Measurements from ENCODE around the gene DMXL1.
"Not testable (repeated sequence)": the region's sequence is repeated elsewhere in the genome, so short reads cannot be mapped to it uniquely, and the experiment has no call there.

DNA sequence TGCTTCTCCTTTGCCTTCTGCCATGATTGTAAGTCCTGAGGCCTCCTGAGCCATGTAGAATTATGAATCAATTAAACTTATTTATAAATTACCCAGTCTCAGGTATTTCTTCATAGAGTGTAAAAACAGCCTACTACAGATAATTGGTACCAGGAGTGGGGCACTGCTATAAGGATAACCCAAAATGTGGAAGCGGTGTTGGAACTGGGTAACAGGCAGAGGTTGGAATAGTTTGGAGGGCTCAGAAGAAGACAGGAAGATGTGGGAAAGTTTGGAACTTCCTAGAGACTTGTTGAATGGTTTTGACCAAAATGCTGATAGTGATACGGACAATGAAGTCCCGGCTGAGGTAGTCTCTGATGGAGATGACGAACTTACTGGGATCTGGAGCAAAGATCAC, 64.9 kb downstream of the DMXL1 start:
- TF ChIP-seq CTCF (IDR thresholded peaks at IDR 0.05; ENCODE audit: low read depth, low read length); POLR2A (IDR thresholded peaks at IDR 0.05; ENCODE audit: extremely low read depth, insufficient read length); MAX (IDR thresholded peaks at IDR 0.05; ENCODE audit: low read depth, low read length): not testable (repeated sequence)

Data from NB4 (cell line).